PC-3 (cell line): ENCODE results near the gene FZR1. TPM values are rescaled to one million over a fixed set of nuclear protein-coding genes. Genes with fewer than 3 reads are reported as not detected.

Experiments
- ATAC-seq: fragments of 200-7000 bp; cut with Tn5 transposase; 2 replicates; pipeline ENCODE4 v1.9.1; 2020; ENCODE audit warnings: mild to moderate bottlenecking, moderate library complexity
- BruUV-seq: library from RNA; stranded (reverse); fragments of 400-500 nt; replicated peaks from 2 replicates; lab custom pipeline; 2021; lab: Mats Ljungman, UMichigan
- CTCF ChIA-PET: fragments of 300-600 bp; sonication (Branson Sonifier 250); formaldehyde crosslinking; loops from one replicate; lab custom pipeline; 2022; ENCODE audit warnings: antibody characterized with exemption; lab: Charles Lee
- POLR2A ChIA-PET: fragments of 300-600 bp; sonication (Branson Sonifier 250); formaldehyde crosslinking; loops from one replicate; lab custom pipeline; 2022; ENCODE audit warnings: antibody characterized with exemption; ENCODE audit not compliant: unreplicated experiment; lab: Charles Lee
- DNase-seq: peaks from one replicate; pipeline ENCODE4 v3.0.0-alpha.2; 2015
- H2AFZ ChIP-seq: fragments of 300-600 bp; sonication (generic); 2 replicates; pipeline ENCODE4 v1.6.0; 2016; ENCODE audit warnings: antibody characterized with exemption, low read length
- H3F3A ChIP-seq: fragments of 300-600 bp; sonication (generic); one replicate; pipeline ENCODE4 v1.6.0; 2017; ENCODE audit warnings: antibody characterized with exemption, low read length, control low read depth, mild to moderate bottlenecking; ENCODE audit not compliant: unreplicated experiment
- H3K27ac ChIP-seq: fragments of 300-600 bp; sonication (generic); 2 replicates; pipeline ENCODE4 v1.5.1; 2016; ENCODE audit warnings: mild to moderate bottlenecking, low read length
- H3K27me3 ChIP-seq: fragments of 300-600 bp; sonication (generic); 2 replicates; pipeline ENCODE4 v1.6.1; 2016; ENCODE audit warnings: low read length, mixed read lengths
- H3K36me3 ChIP-seq: fragments of 300-600 bp; sonication (generic); 2 replicates; pipeline ENCODE4 v1.6.1; 2016; ENCODE audit warnings: low read depth, mixed run types, low read length, mixed read lengths
- H3K4me1 ChIP-seq: fragments of 300-600 bp; sonication (generic); 2 replicates; pipeline ENCODE4 v1.5.1; 2016; ENCODE audit warnings: low read length; ENCODE audit not compliant: insufficient read depth
- H3K4me2 ChIP-seq: fragments of 300-600 bp; sonication (generic); 2 replicates; pipeline ENCODE4 v1.6.0; 2016; ENCODE audit warnings: low read length
- H3K4me3 ChIP-seq: fragments of 300-600 bp; sonication (generic); 2 replicates; pipeline ENCODE4 v1.5.1; 2016; ENCODE audit warnings: mild to moderate bottlenecking, low read length, mixed read lengths
- H3K79me2 ChIP-seq: fragments of 300-600 bp; sonication (generic); 2 replicates; pipeline ENCODE4 v1.6.1; 2017; ENCODE audit warnings: low read length, mixed read lengths
- H3K9ac ChIP-seq: fragments of 300-600 bp; sonication (generic); 2 replicates; pipeline ENCODE4 v1.6.0; 2016; ENCODE audit warnings: mild to moderate bottlenecking, low read length
- H3K9me2 ChIP-seq: fragments of 300-600 bp; sonication (generic); replicated peaks from 2 replicates; pipeline ENCODE4 v1.6.1; 2016; ENCODE audit warnings: mixed run types, low read length, mixed read lengths
- H3K9me3 ChIP-seq: fragments of 300-600 bp; sonication (generic); 2 replicates; pipeline ENCODE4 v1.6.1; 2016; ENCODE audit warnings: low read length, mixed read lengths
- H4K20me1 ChIP-seq: fragments of 300-600 bp; sonication (generic); 2 replicates; pipeline ENCODE4 v1.6.1; 2016; ENCODE audit warnings: low read length, mixed read lengths
- EZH2 ChIP-seq: fragments of 300-600 bp; sonication (generic); IDR thresholded peaks from one replicate; pipeline ENCODE4 v1.6.1; 2017; ENCODE audit warnings: antibody characterized with exemption, mild to moderate bottlenecking, low read length; ENCODE audit not compliant: unreplicated experiment
- EZH2phosphoT487 ChIP-seq: fragments of 300-600 bp; sonication (generic); IDR thresholded peaks from 2 replicates; pipeline ENCODE4 v1.6.1; 2018; ENCODE audit warnings: mild to moderate bottlenecking, antibody characterized with exemption, low read length, borderline replicate concordance
- intact Hi-C: fragments of 100-400 bp; cut with micrococcal nuclease; formaldehyde crosslinking; loops from 2 replicates; pipeline ENCODE4 v1.9.0; 2023
- total RNA-seq: library from RNA; depleted of rRNA; stranded (reverse); fragments of >200 nt; gene quantifications from 2 replicates; pipeline ENCODE4 v1.2.3, GENCODE V29; 2014
- TF ChIP-seq, protein P1 (sequence below): fragments of 300-600 bp; sonication (generic); conservative IDR thresholded peaks from 2 replicates; pipeline ENCODE4 v1.5.1; 2017; ENCODE audit warnings: antibody characterized with exemption, low read depth, mild to moderate bottlenecking, low read length

The FZR1 gene
- total RNA-seq, 1 experiment from 2014 or later, result 53.6 TPM

DNA sequence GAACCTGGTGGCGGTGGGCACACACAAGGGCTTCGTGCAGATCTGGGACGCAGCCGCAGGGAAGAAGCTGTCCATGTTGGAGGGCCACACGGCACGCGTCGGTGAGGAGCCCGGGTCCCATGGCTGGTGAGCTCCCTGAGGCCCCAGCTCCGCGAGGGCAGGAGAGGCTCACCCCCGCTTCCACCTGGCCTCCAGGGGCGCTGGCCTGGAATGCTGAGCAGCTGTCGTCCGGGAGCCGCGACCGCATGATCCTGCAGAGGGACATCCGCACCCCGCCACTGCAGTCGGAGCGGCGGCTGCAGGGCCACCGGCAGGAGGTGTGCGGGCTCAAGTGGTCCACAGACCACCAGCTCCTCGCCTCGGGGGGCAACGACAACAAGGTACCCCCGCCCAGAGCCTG, 25.6 kb downstream of the FZR1 start:
- ChIA-PET CTCF (no interaction called here), POLR2A (no interaction called here)
- ATAC-seq, result no peak

DNA sequence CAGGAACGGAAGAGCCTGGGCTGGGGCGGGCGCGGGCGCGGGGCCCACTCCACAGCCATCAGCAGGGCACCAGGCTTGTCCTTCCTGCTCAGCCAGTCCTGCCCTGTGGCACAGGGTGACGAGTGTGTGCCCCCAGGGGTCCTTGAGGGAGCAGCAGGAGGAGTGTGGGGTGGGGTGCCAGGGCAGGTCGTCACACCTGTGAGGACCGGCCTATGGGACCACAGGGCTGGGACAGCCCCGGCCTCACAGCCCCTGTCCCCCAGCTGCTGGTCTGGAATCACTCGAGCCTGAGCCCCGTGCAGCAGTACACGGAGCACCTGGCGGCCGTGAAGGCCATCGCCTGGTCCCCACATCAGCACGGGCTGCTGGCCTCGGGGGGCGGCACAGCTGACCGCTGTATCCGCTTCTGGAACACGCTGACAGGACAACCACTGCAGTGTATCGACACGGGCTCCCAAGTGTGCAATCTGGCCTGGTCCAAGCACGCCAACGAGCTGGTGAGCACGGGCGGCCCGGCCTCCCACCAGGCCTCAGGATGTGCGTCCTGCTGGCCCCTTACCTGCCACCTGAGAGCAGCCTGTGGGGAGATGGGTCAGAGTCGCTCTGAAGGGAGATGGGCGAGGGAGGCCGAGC, 26.2 kb downstream of the FZR1 start:
- ChIA-PET POLR2A (no interaction called here), CTCF (no interaction called here)
- Histone ChIP-seq H3K27me3 (no peaks in the 10 kb centered on the region), H3K9me3 (no peaks in the 10 kb centered on the region), H2AFZ (no peak overlapping the region), H3K79me2 (no peaks in the 10 kb centered on the region), H3K27ac (no peak overlapping the region), H4K20me1 (no peaks in the 10 kb centered on the region), H3K9me2 (no peaks in the 10 kb centered on the region), H3K9ac (no peak overlapping the region), H3K4me2 (no peak overlapping the region), H3K36me3 (no peaks in the 10 kb centered on the region; the same call in 1 of the 2 replicates), H3K4me1 (no peaks in the 10 kb centered on the region), H3K4me3 (no peak overlapping the region), H3F3A (no peaks in the 10 kb centered on the region)
- DNase-seq (no peak), ATAC-seq (no peak)
- BruUV-seq, result no TSS peak
- intact Hi-C loops, result no loop called here
- no peak for TF ChIP-seq EZH2phosphoT487
- TF ChIP-seq, protein P1, sequence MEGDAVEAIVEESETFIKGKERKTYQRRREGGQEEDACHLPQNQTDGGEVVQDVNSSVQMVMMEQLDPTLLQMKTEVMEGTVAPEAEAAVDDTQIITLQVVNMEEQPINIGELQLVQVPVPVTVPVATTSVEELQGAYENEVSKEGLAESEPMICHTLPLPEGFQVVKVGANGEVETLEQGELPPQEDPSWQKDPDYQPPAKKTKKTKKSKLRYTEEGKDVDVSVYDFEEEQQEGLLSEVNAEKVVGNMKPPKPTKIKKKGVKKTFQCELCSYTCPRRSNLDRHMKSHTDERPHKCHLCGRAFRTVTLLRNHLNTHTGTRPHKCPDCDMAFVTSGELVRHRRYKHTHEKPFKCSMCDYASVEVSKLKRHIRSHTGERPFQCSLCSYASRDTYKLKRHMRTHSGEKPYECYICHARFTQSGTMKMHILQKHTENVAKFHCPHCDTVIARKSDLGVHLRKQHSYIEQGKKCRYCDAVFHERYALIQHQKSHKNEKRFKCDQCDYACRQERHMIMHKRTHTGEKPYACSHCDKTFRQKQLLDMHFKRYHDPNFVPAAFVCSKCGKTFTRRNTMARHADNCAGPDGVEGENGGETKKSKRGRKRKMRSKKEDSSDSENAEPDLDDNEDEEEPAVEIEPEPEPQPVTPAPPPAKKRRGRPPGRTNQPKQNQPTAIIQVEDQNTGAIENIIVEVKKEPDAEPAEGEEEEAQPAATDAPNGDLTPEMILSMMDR, result no peak
- no peak for TF ChIP-seq EZH2

More for the DNA sequence above, 25.6 kb downstream of the FZR1 start:
- intact Hi-C loops, result no loop called here
- BruUV-seq, result no TSS peak
- no peaks in the 10 kb centered on the region for H3K27me3 ChIP-seq
- no peaks in the 10 kb centered on the region for H3F3A ChIP-seq
- no peak overlapping the region for H3K4me3 ChIP-seq
- no peak overlapping the region for H3K4me2 ChIP-seq
- H3K9ac ChIP-seq, result no peak overlapping the region
- H4K20me1 ChIP-seq, result no peaks in the 10 kb centered on the region
- H3K27ac ChIP-seq, result no peak overlapping the region
- no peak for DNase-seq
- TF ChIP-seq EZH2phosphoT487, result no peak
- no peak for TF ChIP-seq EZH2
- TF ChIP-seq, protein P1, result no peak
- no peaks in the 10 kb centered on the region for H3K4me1 ChIP-seq
- no peaks in the 10 kb centered on the region for H3K9me3 ChIP-seq
- H3K9me2 ChIP-seq, result no peaks in the 10 kb centered on the region
- no peak overlapping the region for H2AFZ ChIP-seq
- no peaks in the 10 kb centered on the region; the same call in 1 of the 2 replicates for H3K36me3 ChIP-seq
- no peaks in the 10 kb centered on the region for H3K79me2 ChIP-seq

DNA sequence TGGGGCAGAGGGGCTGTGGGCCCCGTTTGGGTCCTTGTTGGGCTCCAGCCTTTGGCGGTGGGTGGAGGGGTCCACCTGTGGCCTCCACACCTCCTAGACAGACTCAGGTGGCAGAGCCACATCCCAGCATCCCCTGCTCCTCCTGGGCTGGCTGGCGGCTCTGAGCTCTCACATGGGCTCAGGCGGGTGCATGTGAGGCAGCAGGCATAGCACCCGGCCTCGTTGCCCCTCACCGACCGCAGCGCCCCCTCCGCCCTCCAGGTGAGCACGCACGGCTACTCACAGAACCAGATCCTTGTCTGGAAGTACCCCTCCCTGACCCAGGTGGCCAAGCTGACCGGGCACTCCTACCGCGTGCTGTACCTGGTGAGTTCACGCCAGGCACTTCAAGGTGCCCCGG, 26.9 kb downstream of the FZR1 start:
- Histone ChIP-seq H2AFZ (no peak overlapping the region), H3K4me2 (no peak overlapping the region), H3K9ac (no peak overlapping the region), H3K79me2 (no peaks in the 10 kb centered on the region), H4K20me1 (no peaks in the 10 kb centered on the region), H3K4me1 (no peaks in the 10 kb centered on the region), H3K4me3 (no peak overlapping the region), H3K9me3 (no peaks in the 10 kb centered on the region), H3K27me3 (no peaks in the 10 kb centered on the region), H3F3A (no peaks in the 10 kb centered on the region), H3K9me2 (no peaks in the 10 kb centered on the region), H3K36me3 (no peaks in the 10 kb centered on the region), H3K27ac (no peak overlapping the region)
- TF ChIP-seq EZH2phosphoT487 (no peak), EZH2 (no peak)
- TF ChIP-seq, protein P1, result no peak
- ChIA-PET CTCF (no interaction called here), POLR2A (no interaction called here)
- ATAC-seq, result no peak
- DNase-seq, result no peak
- intact Hi-C loops, result no loop called here
- BruUV-seq, result no TSS peak
